ENCODE results near the gene TRMT6. TPM values are rescaled to one million over a fixed set of nuclear protein-coding genes. Genes with fewer than 3 reads are reported as not detected.

The TRMT6 gene
- total RNA-seq, 2 experiments from 2014 or later, result 8.1 TPM

GRCh38 chr20:5918856-5919625 is 31.3 kb downstream of the TRMT6 start:
- no peaks in the 10 kb centered on the region for H3K36me3 ChIP-seq (ENCODE audit: insufficient read depth, low read length)
- DNase-seq (peak in 4 of 14 experiments; percentile 30 to 55 (median 42)), ATAC-seq (ENCODE audit: poor library complexity) (peak; percentile 88)
- H3K9me3 ChIP-seq (ENCODE audit: control insufficient read depth in 1 of 2, insufficient read depth in 1 of 2, low read length in 2 of 2), result no peaks in the 10 kb centered on the region
- TF ChIP-seq, protein P1, sequence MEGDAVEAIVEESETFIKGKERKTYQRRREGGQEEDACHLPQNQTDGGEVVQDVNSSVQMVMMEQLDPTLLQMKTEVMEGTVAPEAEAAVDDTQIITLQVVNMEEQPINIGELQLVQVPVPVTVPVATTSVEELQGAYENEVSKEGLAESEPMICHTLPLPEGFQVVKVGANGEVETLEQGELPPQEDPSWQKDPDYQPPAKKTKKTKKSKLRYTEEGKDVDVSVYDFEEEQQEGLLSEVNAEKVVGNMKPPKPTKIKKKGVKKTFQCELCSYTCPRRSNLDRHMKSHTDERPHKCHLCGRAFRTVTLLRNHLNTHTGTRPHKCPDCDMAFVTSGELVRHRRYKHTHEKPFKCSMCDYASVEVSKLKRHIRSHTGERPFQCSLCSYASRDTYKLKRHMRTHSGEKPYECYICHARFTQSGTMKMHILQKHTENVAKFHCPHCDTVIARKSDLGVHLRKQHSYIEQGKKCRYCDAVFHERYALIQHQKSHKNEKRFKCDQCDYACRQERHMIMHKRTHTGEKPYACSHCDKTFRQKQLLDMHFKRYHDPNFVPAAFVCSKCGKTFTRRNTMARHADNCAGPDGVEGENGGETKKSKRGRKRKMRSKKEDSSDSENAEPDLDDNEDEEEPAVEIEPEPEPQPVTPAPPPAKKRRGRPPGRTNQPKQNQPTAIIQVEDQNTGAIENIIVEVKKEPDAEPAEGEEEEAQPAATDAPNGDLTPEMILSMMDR (IDR thresholded peaks at IDR 0.05), result no peak
- CTCF ChIA-PET, result interaction anchor here (0.5 to 0.7 kb wide), 3 partner anchors 41 to 274 kb away, joined by 3 to 4 read pairs (median 3); no protein-coding TSS in a partner anchor
- no peak overlapping the region for H3K4me3 Mint-ChIP-seq
- H3K27ac Mint-ChIP-seq, result peak overlapping the region; percentile 7
- no peak overlapping the region for H3K4me3 ChIP-seq (ENCODE audit: low read length)
- peaks cover 17% of the 10 kb centered on the region for H3K27me3 Mint-ChIP-seq
- no peaks in the 10 kb centered on the region for H3K36me3 Mint-ChIP-seq (ENCODE audit: low read depth)
- POLR2A ChIA-PET, result no interaction called here
- H3K4me1 Mint-ChIP-seq (ENCODE audit: low read depth), result peaks cover 11% of the 10 kb centered on the region
- H3K27me3 ChIP-seq (ENCODE audit: control insufficient read depth in 1 of 2, insufficient read depth in 2 of 2, low read length in 2 of 2), result peaks cover 1 to 4% of the 10 kb centered on the region in 2 experiments
- no peak overlapping the region for H3K27ac ChIP-seq (ENCODE audit: low read depth in 1 of 2, low read length in 2 of 2)
- intact Hi-C loops (cut with DNase I, micrococcal nuclease), result no loop called here
- peaks cover 11% of the 10 kb centered on the region for H3K4me1 ChIP-seq (ENCODE audit: insufficient read depth, low read length)
- no peaks in the 10 kb centered on the region for H3K9me3 Mint-ChIP-seq

DNA sequence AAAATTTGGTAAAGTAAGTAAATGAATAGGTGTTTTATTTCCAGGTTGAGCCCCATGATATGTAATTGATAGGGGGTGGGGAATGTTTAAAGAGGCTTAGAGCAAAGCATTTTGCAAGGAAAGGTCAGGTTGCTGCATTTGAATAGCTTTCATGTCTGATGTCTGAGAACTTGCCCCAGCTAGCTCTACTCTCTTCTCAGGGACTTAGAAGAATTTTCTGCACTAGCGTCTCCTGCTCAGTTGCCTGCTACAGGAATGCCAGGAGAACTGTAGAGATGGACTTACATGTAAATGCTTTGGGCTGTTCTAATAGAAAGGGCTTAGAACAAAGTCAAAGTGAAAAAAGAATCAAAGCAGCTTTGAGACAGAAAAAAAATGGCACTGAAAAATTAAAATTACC is 35.5 kb downstream of the TRMT6 start:
- no peak for DNase-seq

DNA sequence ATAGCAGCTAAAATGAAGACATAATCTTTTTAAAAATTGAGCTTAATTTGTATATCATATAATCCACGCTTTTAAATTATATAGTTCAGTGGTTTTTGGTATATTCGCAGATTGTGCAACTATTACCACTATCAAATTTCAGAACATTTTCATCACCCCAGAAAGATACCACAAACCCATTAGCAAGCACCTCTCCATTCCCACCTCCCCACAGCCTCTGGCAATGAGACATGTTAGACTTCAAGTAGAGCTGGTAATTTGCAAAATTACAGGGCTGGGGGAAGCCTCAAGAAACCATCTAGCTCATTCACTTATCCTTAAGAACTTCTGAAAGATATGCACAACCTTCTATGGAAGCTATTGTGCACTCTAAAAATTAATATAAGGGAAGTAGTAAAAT is 37.2 kb downstream of the TRMT6 start:
- Mint-ChIP-seq H3K4me1 (ENCODE audit: low read depth) (peaks cover 12% of the 10 kb centered on the region), H3K4me3 (no peak overlapping the region), H3K27ac (no peak overlapping the region), H3K9me3 (no peaks in the 10 kb centered on the region), H3K27me3 (peaks cover 64% of the 10 kb centered on the region), H3K36me3 (ENCODE audit: low read depth) (no peaks in the 10 kb centered on the region)
- ATAC-seq (ENCODE audit: poor library complexity) (no peak), DNase-seq (no peak)
- POLR2A ChIA-PET, result no interaction called here
- TF ChIP-seq, protein P1 (IDR thresholded peaks at IDR 0.05), result no peak
- H3K27ac ChIP-seq (ENCODE audit: low read depth in 1 of 2, low read length in 2 of 2), result no peak overlapping the region
- intact Hi-C loops (cut with DNase I, micrococcal nuclease), result no loop called here
- H3K4me3 ChIP-seq (ENCODE audit: low read length), result no peak overlapping the region
- H3K4me1 ChIP-seq (ENCODE audit: insufficient read depth, low read length), result peaks cover 12% of the 10 kb centered on the region
- H3K9me3 ChIP-seq (ENCODE audit: control insufficient read depth in 1 of 2, insufficient read depth in 1 of 2, low read length in 2 of 2), result peaks cover 0 to 7% of the 10 kb centered on the region in 2 experiments
- CTCF ChIA-PET, result no interaction called here
- H3K36me3 ChIP-seq (ENCODE audit: insufficient read depth, low read length), result no peaks in the 10 kb centered on the region
- peaks cover 22 to 39% of the 10 kb centered on the region in 2 experiments for H3K27me3 ChIP-seq (ENCODE audit: control insufficient read depth in 1 of 2, insufficient read depth in 2 of 2, low read length in 2 of 2)

More for the DNA sequence above, 35.5 kb downstream of the TRMT6 start:
- Histone ChIP-seq H3K27me3 (ENCODE audit: control insufficient read depth in 1 of 2, insufficient read depth in 2 of 2, low read length in 2 of 2) (peaks cover 15 to 32% of the 10 kb centered on the region in 2 experiments), H3K9me3 (ENCODE audit: control insufficient read depth in 1 of 2, insufficient read depth in 1 of 2, low read length in 2 of 2) (peaks cover 0 to 7% of the 10 kb centered on the region in 2 experiments), H3K36me3 (ENCODE audit: insufficient read depth, low read length) (no peaks in the 10 kb centered on the region), H3K27ac (ENCODE audit: low read depth in 1 of 2, low read length in 2 of 2) (no peak overlapping the region), H3K4me1 (ENCODE audit: insufficient read depth, low read length) (peaks cover 22% of the 10 kb centered on the region), H3K4me3 (ENCODE audit: low read length) (no peak overlapping the region)
- ChIA-PET CTCF (no interaction called here), POLR2A (no interaction called here)
- Mint-ChIP-seq H3K4me3 (no peak overlapping the region), H3K27me3 (peaks cover 49% of the 10 kb centered on the region), H3K4me1 (ENCODE audit: low read depth) (peaks cover 23% of the 10 kb centered on the region), H3K27ac (no peak overlapping the region), H3K9me3 (no peaks in the 10 kb centered on the region), H3K36me3 (ENCODE audit: low read depth) (no peaks in the 10 kb centered on the region)
- TF ChIP-seq, protein P1 (IDR thresholded peaks at IDR 0.05), result no peak
- ATAC-seq (ENCODE audit: poor library complexity), result no peak
- intact Hi-C loops (cut with DNase I, micrococcal nuclease), result no loop called here
